Hepatocyte (in vitro differentiated cells): Measurements from ENCODE around the gene CCDC86. TPM values are rescaled to one million over a fixed set of nuclear protein-coding genes. Genes with fewer than 3 reads are reported as not detected.

Source experiments
- DNase-seq: peaks from one replicate; pipeline ENCODE4 v3.0.0-alpha.2; 2016; ENCODE audit warnings: low spot score
- H2AFZ ChIP-seq: fragments of 200-600 bp; sonication (generic); 2 replicates; pipeline ENCODE4 v1.6.0; 2016; ENCODE audit warnings: antibody characterized with exemption, mild to moderate bottlenecking
- H3K27ac ChIP-seq: fragments of 200-600 bp; sonication (generic); 2 replicates; pipeline ENCODE4 v1.5.1; 2016; ENCODE audit warnings: mild to moderate bottlenecking
- H3K27me3 ChIP-seq: fragments of 200-600 bp; sonication (generic); 2 replicates; pipeline ENCODE4 v1.6.1; 2016
- H3K36me3 ChIP-seq: fragments of 200-600 bp; sonication (generic); replicated peaks from 2 replicates; pipeline ENCODE4 v1.5.1; 2016; ENCODE audit warnings: low read depth; ENCODE audit not compliant: insufficient read depth
- H3K4me1 ChIP-seq: fragments of 200-600 bp; sonication (generic); 2 replicates; pipeline ENCODE4 v1.5.1; 2016; ENCODE audit warnings: mild to moderate bottlenecking, moderate library complexity; ENCODE audit not compliant: insufficient read depth
- H3K4me2 ChIP-seq: fragments of 200-600 bp; sonication (generic); 2 replicates; pipeline ENCODE4 v1.6.0; 2016
- H3K4me3 ChIP-seq: fragments of 200-600 bp; sonication (generic); 2 replicates; pipeline ENCODE4 v1.5.1; 2016; ENCODE audit warnings: mild to moderate bottlenecking
- H3K79me2 ChIP-seq: fragments of 200-600 bp; sonication (generic); 2 replicates; pipeline ENCODE4 v1.6.0; 2017; ENCODE audit warnings: mild to moderate bottlenecking
- H3K9me2 ChIP-seq: fragments of 200-600 bp; sonication (generic); replicated peaks from 2 replicates; pipeline ENCODE4 v1.6.0; 2017; ENCODE audit warnings: mild to moderate bottlenecking; ENCODE audit not compliant: insufficient read depth
- H3K9me3 ChIP-seq: fragments of 200-600 bp; sonication (generic); 2 replicates; pipeline ENCODE4 v1.5.1; 2016; ENCODE audit warnings: low read depth, mild to moderate bottlenecking
- H4K20me1 ChIP-seq: fragments of 200-600 bp; sonication (generic); 2 replicates; pipeline ENCODE4 v1.6.0; 2016; ENCODE audit warnings: mild to moderate bottlenecking; ENCODE audit not compliant: insufficient read depth, poor library complexity, severe bottlenecking
- CTCF ChIP-seq: fragments of 200-600 bp; sonication (generic); IDR thresholded peaks from 2 replicates; pipeline ENCODE4 v1.5.1; 2016; ENCODE audit warnings: antibody characterized with exemption, mild to moderate bottlenecking; ENCODE audit not compliant: poor library complexity
- EZH2 ChIP-seq: fragments of 200-600 bp; sonication (generic); IDR thresholded peaks from 2 replicates; pipeline ENCODE4 v1.6.1; 2016; ENCODE audit warnings: antibody characterized with exemption, mild to moderate bottlenecking, borderline replicate concordance
- EZH2phosphoT487 ChIP-seq: fragments of 200-600 bp; sonication (generic); IDR thresholded peaks from one replicate; pipeline ENCODE4 v1.6.1; 2018; ENCODE audit warnings: antibody characterized with exemption, mild to moderate bottlenecking, low read depth, moderate library complexity; ENCODE audit not compliant: unreplicated experiment, severe bottlenecking
- WGBS: methylation state at CpG from one replicate; pipeline ENCODE4 v1.1.6; 2016; ENCODE audit warnings: low lambda C conversion rate; ENCODE audit errors: missing lambda C conversion rate; 5-methylcytosine and 5-hydroxymethylcytosine counted together
- polyA plus RNA-seq: library from polyadenylated mRNA; unstranded; fragments of >200 nt; fragmentation: Nextera tagmentation; extraction: Ambion mirVana; gene quantifications from 2 replicates; pipeline ENCODE4 v1.2.1, GENCODE V29; 2016
- total RNA-seq: library from RNA; depleted of rRNA; stranded (reverse); fragments of >200 nt; gene quantifications from 2 replicates; pipeline ENCODE4 v1.2.3, GENCODE V29; 2014

CCDC86 gene
- total and polyA plus RNA-seq, 2 experiments from 2014 or later, result 9.1 to 25.3 TPM

GRCh38 chr11:60866911-60867870 is 25.3 kb downstream of the CCDC86 start, which contains the start of gene ZP1:
Gene ZP1 (plus strand): TSS chr11:60867542. CDS start chr11:60867562, 20 bp downstream.
- no peak within 1 kb of the TSS for H3K4me2 ChIP-seq
- DNase-seq, result no peak
- no peak within 1 kb of the TSS for H3K4me3 ChIP-seq
- no peaks in the 10 kb centered on the region for H3K9me3 ChIP-seq
- no peaks in the 10 kb centered on the region for H3K4me1 ChIP-seq
- 69% methylated on average over 13 of the region's 13 CpGs for WGBS
- no peak for TF ChIP-seq EZH2
- TF ChIP-seq CTCF, result no peak
- no peak for TF ChIP-seq EZH2phosphoT487
- no peaks in the 10 kb centered on the region for H3K36me3 ChIP-seq
- H4K20me1 ChIP-seq, result no peaks in the 10 kb centered on the region
- no peaks in the 10 kb centered on the region for H3K27me3 ChIP-seq
- no peaks in the 10 kb centered on the region for H3K79me2 ChIP-seq
- no peaks in the 10 kb centered on the region for H3K9me2 ChIP-seq
- no peak within 1 kb of the TSS for H3K27ac ChIP-seq
- H2AFZ ChIP-seq, result no peak within 1 kb of the TSS

GRCh38 chr11:60867871-60868681 is 26.2 kb downstream of the CCDC86 start:
- Histone ChIP-seq H4K20me1 (no peaks in the 10 kb centered on the region), H3K36me3 (no peaks in the 10 kb centered on the region), H3K4me2 (no peak overlapping the region), H3K4me1 (no peaks in the 10 kb centered on the region), H3K27ac (no peak overlapping the region), H3K4me3 (no peak overlapping the region), H3K79me2 (no peaks in the 10 kb centered on the region), H2AFZ (no peak overlapping the region), H3K27me3 (no peaks in the 10 kb centered on the region), H3K9me2 (no peaks in the 10 kb centered on the region), H3K9me3 (no peaks in the 10 kb centered on the region)
- 83% methylated on average over 10 of the region's 10 CpGs for WGBS
- DNase-seq, result no peak
- no peak for TF ChIP-seq CTCF
- no peak for TF ChIP-seq EZH2
- no peak for TF ChIP-seq EZH2phosphoT487

- no peaks in the 10 kb centered on the region for H3K27me3 ChIP-seq
- no peaks in the 10 kb centered on the region for H4K20me1 ChIP-seq
- 87% methylated on average over 10 of the region's 10 CpGs for WGBS
- H3K4me2 ChIP-seq, result no peak overlapping the region
- H3K4me3 ChIP-seq, result no peak overlapping the region
- no peak overlapping the region for H3K27ac ChIP-seq
- no peaks in the 10 kb centered on the region for H3K9me3 ChIP-seq
- H3K4me1 ChIP-seq, result no peaks in the 10 kb centered on the region
- TF ChIP-seq EZH2phosphoT487 (no peak), CTCF (no peak), EZH2 (no peak)
- H3K79me2 ChIP-seq, result no peaks in the 10 kb centered on the region
- H3K9me2 ChIP-seq, result no peaks in the 10 kb centered on the region
- DNase-seq, result no peak
- H2AFZ ChIP-seq, result no peak overlapping the region
- H3K36me3 ChIP-seq, result no peaks in the 10 kb centered on the region
These were observed 27.0 kb downstream of the CCDC86 start for GRCh38 chr11:60868682-60869450.
